Thymus (tissue), 11 donors: ENCODE measurements around the gene TINAGL1. TPM values are rescaled to one million over a fixed set of nuclear protein-coding genes. Genes with fewer than 3 reads are reported as not detected.

Source experiments
- DNase-seq, 9 donors: peaks; one replicate each; pipeline ENCODE4 v3.0.0-alpha.2; 2013; ENCODE audit warnings: low spot score in 9 of 9, low read depth in 6 of 9, missing footprints in 1 of 9
- H3K27ac ChIP-seq, 2 donors: one replicate each; pipeline ENCODE4 v1.5.1; 2013; ENCODE audit warnings: control low read depth in 1 of 2, low read depth in 1 of 2, low read length in 1 of 2, mild to moderate bottlenecking in 1 of 2, moderate library complexity in 1 of 2
- H3K27me3 ChIP-seq, 2 donors: one replicate each; pipeline ENCODE4 v1.5.1; 2013; ENCODE audit warnings: low read length in 1 of 2; ENCODE audit not compliant: control insufficient read depth in 2 of 2, insufficient read depth in 1 of 2
- H3K36me3 ChIP-seq, 2 donors: one replicate each; pipeline ENCODE4 v1.5.1; 2013; ENCODE audit warnings: low read length in 1 of 2, mild to moderate bottlenecking in 1 of 2, moderate library complexity in 1 of 2; ENCODE audit not compliant: control insufficient read depth in 2 of 2, insufficient read depth in 2 of 2
- H3K4me1 ChIP-seq, 2 donors: one replicate each; pipeline ENCODE4 v1.5.1; 2013; ENCODE audit warnings: low read length in 2 of 2; ENCODE audit not compliant: control insufficient read depth in 2 of 2, insufficient read depth in 2 of 2
- H3K4me3 ChIP-seq, 2 donors: one replicate each; pipeline ENCODE4 v1.5.1; 2013; ENCODE audit warnings: low read length in 2 of 2, control low read depth in 1 of 2, mild to moderate bottlenecking in 1 of 2
- H3K9me3 ChIP-seq, 2 donors: one replicate each; pipeline ENCODE4 v1.5.1; 2013; ENCODE audit warnings: low read length in 1 of 2, mild to moderate bottlenecking in 1 of 2; ENCODE audit not compliant: control insufficient read depth in 2 of 2, insufficient read depth in 1 of 2
- WGBS: extraction: QIAGEN DNeasy Blood & Tissue Kit; methylation state at CpG from one replicate; pipeline ENCODE4 v1.1.7; 2013; 5-methylcytosine and 5-hydroxymethylcytosine counted together
- polyA plus RNA-seq: library from polyadenylated mRNA; stranded (reverse); fragments of 200-250 nt; gene quantifications from one replicate; pipeline ENCODE4 v1.2.3, GENCODE V29; 2013
- total RNA-seq: library from RNA; stranded (reverse); fragments of 120-200 nt; gene quantifications from one replicate; pipeline ENCODE4 v1.2.4, GENCODE V29; 2013
- donor health status: healthy.

TINAGL1 gene
- total and polyA plus RNA-seq, 2 donors, result 6.3 to 26.7 TPM

GRCh38 chr1:31615414-31615813 is 39.1 kb downstream of the TINAGL1 start:
- Histone ChIP-seq H3K9me3 (peaks cover 0 to 2% of the 10 kb centered on the region in 2 donors), H3K27me3 (peaks cover 16 to 51% of the 10 kb centered on the region in 2 donors), H3K4me3 (no peak overlapping the region), H3K4me1 (peaks cover 3 to 7% of the 10 kb centered on the region in 2 donors), H3K27ac (no peak overlapping the region), H3K36me3 (no peaks in the 10 kb centered on the region)
- no peak for DNase-seq
- WGBS, result 96% methylated on average over 6 of the region's 6 CpGs

GRCh38 chr1:31615939-31616338 is 39.6 kb downstream of the TINAGL1 start:
- DNase-seq, result no peak
- 86% methylated on average over 2 of the region's 2 CpGs for WGBS
- H3K27ac ChIP-seq, result no peak overlapping the region
- H3K27me3 ChIP-seq, result peaks cover 16 to 51% of the 10 kb centered on the region in 2 donors
- H3K36me3 ChIP-seq, result no peaks in the 10 kb centered on the region
- peaks cover 3 to 7% of the 10 kb centered on the region in 2 donors for H3K4me1 ChIP-seq
- H3K4me3 ChIP-seq, result no peak overlapping the region
- peaks cover 0 to 2% of the 10 kb centered on the region in 2 donors for H3K9me3 ChIP-seq

GRCh38 chr1:31617218-31617915 is 41.1 kb downstream of the TINAGL1 start, which contains the start of gene HCRTR1:
TSS of gene HCRTR1 (plus strand) at chr1:31617689. CDS start at chr1:31619193, 1,504 bp downstream.
- WGBS, result 11% methylated on average over 48 of the region's 48 CpGs
- Histone ChIP-seq H3K36me3 (no peaks in the 10 kb centered on the region), H3K4me1 (peaks cover 3 to 7% of the 10 kb centered on the region in 2 donors), H3K4me3 (peak within 1 kb of the TSS; percentile 19 to 45), H3K27me3 (peaks cover 16 to 51% of the 10 kb centered on the region in 2 donors), H3K9me3 (peaks cover 0 to 2% of the 10 kb centered on the region in 2 donors), H3K27ac (no peak within 1 kb of the TSS)
- no peak for DNase-seq

- Histone ChIP-seq H3K27me3 (peaks cover 16 to 51% of the 10 kb centered on the region in 2 donors), H3K4me1 (peaks cover 3 to 7% of the 10 kb centered on the region in 2 donors), H3K9me3 (peaks cover 0 to 2% of the 10 kb centered on the region in 2 donors), H3K27ac (no peak overlapping the region), H3K36me3 (no peaks in the 10 kb centered on the region), H3K4me3 (peak overlapping the region; percentile 19 to 45)
- DNase-seq, result peak in 8 of 9 donors; percentile 17 to 72 (median 36)
- WGBS, result 14% methylated on average over 56 of the region's 56 CpGs
These were observed 41.8 kb downstream of the TINAGL1 start for GRCh38 chr1:31617916-31618746.

- Histone ChIP-seq H3K27ac (no peak overlapping the region), H3K36me3 (no peaks in the 10 kb centered on the region), H3K4me3 (no peak overlapping the region), H3K9me3 (peaks cover 0 to 2% of the 10 kb centered on the region in 2 donors), H3K4me1 (peaks cover 3 to 7% of the 10 kb centered on the region in 2 donors), H3K27me3 (peaks cover 16 to 51% of the 10 kb centered on the region in 2 donors)
- WGBS, result 94% methylated on average over 23 of the region's 23 CpGs
- no peak for DNase-seq
These were observed 42.9 kb downstream of the TINAGL1 start for GRCh38 chr1:31618916-31619846.

- 98% methylated on average over 20 of the region's 20 CpGs for WGBS
These were observed 44.5 kb downstream of the TINAGL1 start for GRCh38 chr1:31620631-31621497.

GRCh38 chr1:31621498-31621820 is 45.1 kb downstream of the TINAGL1 start:
- no peak for DNase-seq
- H3K36me3 ChIP-seq, result peaks cover 4 to 5% of the 10 kb centered on the region in 2 donors
- 98% methylated on average over 5 of the region's 5 CpGs for WGBS
- H3K4me1 ChIP-seq, result peaks cover 3 to 7% of the 10 kb centered on the region in 2 donors
- no peak overlapping the region for H3K4me3 ChIP-seq
- H3K27me3 ChIP-seq, result peaks cover 15 to 31% of the 10 kb centered on the region in 2 donors
- H3K9me3 ChIP-seq, result peaks cover 0 to 2% of the 10 kb centered on the region in 2 donors
- no peak overlapping the region for H3K27ac ChIP-seq

More at GRCh38 chr1:31620631-31621497, 44.5 kb downstream of the TINAGL1 start:
- no peak overlapping the region for H3K4me3 ChIP-seq
- peaks cover 0 to 2% of the 10 kb centered on the region in 2 donors for H3K9me3 ChIP-seq
- peaks cover under 1 to 5% of the 10 kb centered on the region in 2 donors for H3K36me3 ChIP-seq
- H3K27me3 ChIP-seq, result peaks cover 16 to 37% of the 10 kb centered on the region in 2 donors
- DNase-seq, result no peak
- peaks cover 3 to 7% of the 10 kb centered on the region in 2 donors for H3K4me1 ChIP-seq
- H3K27ac ChIP-seq, result no peak overlapping the region
